ENCODE data around the gene JTB.

Gene JTB

DNA sequence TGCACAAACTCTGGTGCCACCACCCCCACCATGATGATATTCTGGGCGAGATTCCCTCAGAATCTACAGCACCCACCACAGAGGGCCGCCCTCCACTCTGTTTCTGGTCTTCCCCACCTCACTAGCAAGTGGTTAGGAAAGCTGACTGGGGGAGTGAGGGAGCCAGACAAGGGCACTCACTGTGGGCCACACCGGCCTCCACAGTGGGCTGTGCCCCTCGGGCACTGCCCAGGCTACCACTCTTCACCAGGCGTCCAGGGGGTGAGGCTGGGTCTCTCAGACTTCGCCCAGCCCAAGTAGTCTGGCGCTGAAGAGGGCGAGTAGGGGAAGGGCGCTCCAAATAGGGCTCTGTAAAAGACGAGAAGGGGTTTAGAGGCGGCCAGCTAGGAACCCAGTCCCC lies 43.5 kb downstream of the JTB start:
- no peak for FAIRE-seq
- DNase-seq (ENCODE audit: low spot score) = no peak

DNA sequence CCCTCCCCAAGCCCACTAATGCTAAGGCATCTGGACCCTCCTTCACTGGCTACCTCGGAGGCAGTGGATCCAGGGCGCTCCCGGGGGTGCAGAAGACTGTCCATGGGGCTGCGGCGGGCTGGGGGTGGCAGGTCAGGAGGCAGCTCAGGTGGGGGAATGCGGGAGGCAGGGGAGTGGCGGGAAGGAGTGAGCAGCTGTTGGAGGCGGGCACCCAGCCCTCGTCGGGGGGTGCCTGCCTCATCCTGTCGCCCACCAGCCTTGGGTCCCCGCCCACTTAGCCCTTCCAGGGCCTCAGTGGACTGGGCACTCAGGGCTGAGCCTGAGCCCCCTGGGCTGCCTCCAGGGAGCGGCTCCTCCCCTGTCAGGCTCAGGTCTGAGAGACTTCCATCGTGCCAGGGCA lies 44.0 kb downstream of the JTB start:
- DNase-seq (ENCODE audit: low spot score) (no peak), FAIRE-seq (no peak)

DNA sequence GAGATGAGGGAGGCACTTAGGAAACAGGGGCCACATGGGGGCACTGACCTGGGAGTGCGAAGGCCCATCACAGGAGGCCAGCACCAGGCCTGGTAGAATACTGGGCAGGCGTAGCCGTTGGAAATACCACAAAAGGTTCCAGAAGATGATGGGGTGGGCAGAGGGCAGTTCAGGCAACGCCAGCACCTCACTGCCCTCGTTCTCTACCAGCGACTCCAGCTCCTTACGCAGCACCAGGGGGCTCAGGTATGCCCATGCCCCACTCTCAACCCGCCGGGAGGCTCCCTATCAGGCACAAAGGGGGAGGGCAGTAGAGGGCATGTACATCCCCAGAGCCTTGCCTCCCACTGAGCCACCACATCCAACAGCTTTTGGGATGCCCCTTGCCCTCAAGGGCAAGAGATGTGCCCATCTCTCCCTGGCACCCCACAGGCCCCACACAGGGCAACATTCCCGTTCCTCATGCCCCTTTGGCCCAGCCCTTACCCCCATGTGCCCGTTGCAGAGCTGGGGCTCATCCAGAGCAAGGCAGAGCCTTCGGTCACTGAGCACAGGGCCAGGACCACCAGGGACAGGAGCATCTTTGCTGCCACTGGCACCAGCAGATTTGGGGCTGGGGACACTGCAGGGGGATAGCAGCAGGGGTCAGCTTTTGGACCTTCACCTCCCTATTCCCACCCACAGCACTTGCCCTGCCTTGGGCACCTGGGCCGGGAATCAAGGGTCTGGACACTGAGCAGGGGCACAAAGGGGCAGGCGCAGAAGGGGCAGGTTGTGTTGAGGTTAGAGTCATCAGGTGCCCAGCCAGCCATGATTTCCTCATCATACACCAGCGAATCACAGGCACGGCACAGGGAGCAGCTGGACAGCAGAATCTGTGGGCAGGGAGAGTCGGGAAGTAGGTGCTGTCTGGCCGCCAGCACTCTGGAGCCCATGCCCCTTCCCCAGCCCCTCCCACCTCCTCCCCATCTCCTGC lies 45.0 kb downstream of the JTB start:
- FAIRE-seq (no peak), DNase-seq (ENCODE audit: low spot score) (no peak)

DNA sequence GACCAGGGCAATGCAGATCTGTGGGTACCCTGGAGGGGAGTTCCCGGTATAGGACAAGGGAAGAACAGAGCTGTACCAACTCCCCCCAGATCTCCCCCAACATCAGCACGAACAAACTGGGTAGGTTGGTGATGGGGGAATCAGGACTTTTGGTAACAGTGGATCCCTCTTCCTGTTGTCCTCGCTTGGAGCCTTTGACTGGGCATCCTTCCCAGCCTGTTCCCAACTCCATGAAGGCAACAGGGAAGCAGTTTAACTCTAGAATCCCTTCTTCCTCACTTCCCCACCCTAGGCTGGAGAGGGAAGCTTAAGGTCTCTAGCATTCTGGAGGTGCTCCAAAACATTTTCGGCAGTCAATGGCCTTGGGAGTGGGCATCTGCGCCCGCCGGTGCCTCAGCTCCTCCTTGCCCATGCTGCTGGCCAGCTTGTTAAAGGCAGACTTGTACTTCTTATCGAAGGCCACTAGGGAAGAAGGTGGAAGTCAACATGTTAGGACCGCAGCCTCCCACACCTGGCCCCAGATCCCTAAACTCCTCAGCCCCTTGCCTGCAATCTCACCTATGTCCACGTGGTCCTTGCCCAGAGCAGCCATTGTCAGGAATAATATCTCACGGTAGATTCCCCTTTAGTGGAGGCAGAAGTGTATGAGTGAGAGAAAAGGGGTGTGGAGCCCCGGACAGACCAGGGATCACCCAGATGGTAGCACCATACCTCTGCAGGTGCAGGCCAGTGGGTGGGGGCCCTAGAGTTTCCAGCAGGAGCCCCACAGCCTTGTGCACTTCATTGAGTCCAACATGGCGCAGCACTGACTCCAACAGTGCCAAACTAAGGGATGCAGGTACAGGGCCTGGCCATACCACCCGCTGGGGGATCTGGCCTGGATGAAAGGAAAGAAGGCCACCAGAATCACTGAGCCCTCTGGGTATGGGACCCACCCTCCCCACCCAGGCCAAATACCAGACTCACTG lies 47.2 kb downstream of the JTB start:
- no peak for FAIRE-seq
- DNase-seq (ENCODE audit: low spot score) = no peak

DNA sequence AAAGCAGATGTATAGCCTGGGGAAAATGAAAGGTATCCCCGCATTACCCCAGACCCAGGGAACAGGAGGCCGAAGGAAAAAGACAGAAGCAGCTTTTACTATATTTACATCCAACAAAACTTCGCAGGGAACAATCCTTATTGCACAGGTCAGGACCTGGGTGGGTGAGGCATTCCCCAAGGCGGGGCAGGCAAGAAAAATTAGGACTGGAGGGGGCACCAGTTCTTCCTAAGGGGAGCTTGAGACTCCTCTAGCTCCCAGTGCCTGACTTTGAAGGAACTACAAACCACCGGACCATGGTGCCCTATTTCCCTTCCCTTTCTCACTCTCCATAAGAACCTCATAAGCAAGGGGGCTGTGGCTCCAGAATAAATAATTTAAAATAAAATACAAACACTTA lies 48.0 kb downstream of the JTB start:
- DNase-seq (ENCODE audit: low spot score) (no peak), FAIRE-seq (no peak)

DNA sequence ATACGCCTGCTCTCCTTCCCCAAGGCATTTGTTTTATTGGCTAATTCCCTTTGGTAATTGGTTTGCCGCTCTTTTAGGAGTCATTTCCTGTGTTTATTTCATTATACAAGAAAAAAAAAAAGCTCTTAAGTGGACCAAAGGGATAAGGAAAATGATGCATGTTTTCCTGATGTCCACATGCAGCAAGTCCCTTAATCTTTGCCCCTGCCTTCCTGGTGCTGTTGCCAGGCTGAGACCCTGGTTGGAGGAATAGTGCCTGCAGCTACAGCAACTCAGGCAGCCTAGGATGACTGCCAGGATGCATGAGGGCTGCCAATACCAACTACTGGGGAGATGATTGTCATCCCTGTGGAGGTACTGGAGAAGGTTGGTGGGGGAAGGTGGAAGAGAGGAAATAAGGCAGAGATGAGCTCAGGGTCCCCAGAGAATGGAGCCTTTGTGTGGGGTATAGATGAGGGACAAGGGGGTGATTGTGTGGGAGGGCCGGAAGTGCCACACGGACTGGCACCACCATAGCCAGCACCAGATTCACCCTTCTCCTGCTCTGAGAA lies 48.6 kb downstream of the JTB start:
- no peak for DNase-seq (ENCODE audit: low spot score)
- FAIRE-seq = no peak

DNA sequence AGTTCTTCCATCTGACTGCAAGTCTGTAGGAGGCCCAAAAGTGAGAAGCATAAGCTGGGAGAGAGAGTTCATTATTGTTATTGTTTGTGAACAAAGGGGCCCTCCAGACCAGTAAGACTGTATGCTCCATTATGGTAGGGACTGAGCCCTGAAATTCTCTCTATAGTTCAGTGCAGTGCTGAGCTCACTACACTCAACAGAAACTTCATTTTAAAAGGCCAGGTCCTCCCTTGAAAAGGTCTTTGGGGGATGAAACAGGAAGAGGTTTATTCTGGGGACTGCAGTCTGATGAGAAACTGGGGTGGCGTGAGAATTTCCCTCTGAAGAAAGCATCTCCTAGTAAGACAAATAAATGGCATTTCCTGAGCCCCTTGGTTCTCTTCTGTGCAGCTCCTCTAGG lies 49.2 kb downstream of the JTB start:
- DNase-seq (ENCODE audit: low spot score) (no peak), FAIRE-seq (no peak)

DNA sequence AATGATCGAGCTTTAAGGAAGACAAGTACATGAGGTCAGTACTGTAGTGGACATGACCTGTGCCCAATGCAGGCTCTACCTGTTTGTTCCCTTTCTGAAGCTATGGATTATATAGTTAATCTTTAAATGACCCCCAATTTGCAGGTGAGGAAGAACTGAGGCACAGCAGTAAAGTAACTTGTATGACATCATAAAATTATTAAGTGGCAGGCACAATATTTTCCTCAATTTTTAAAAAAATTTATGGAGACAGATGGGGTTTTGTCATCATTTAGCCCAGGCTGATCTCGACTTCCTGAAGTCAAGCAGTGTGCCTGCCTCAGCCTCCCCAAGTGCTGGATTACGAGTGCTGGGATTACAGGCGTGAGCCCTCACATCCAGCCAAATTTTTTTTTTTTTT lies 51.1 kb downstream of the JTB start:
- no peak for DNase-seq (ENCODE audit: low spot score)
- no peak for FAIRE-seq
